ENCODE measurements around the gene LZIC. TPM values are rescaled to one million over a fixed set of nuclear protein-coding genes. Genes with fewer than 3 reads are reported as not detected.
A peak's percentile ranks its signal among the peaks of the same experiment; 100 is the strongest.

Gene LZIC
- polyA plus RNA-seq (2011; rRNA removed): 9.1 and 19.4 TPM in 2 replicates
- polyA minus RNA-seq (2011; rRNA and poly(A)+ RNA removed): 5.6 and 5.7 TPM in 2 replicates

GRCh38 chr1:9942939-9943788, at the start of gene LZIC, which contains the start of gene NMNAT1:
TSS of gene LZIC (minus strand) at chr1:9943391. CDS start at chr1:9936619, 6,772 bp downstream.
TSS of gene NMNAT1 (plus strand) at chr1:9943475. CDS start at chr1:9972074, 28,599 bp downstream.
- ChIA-PET CTCF (interaction anchor here (0.6 to 4.5 kb wide), 18 partner anchors 21 to 442 kb away, joined by 3 to 45 read pairs (median 4); partner anchors contain the start of genes KIF1B and UBE4B), POLR2A (no interaction called here)
- H3K36me3 ChIP-seq (ENCODE audit: control insufficient read depth, insufficient read depth, low read length): peaks cover 2% of the 10 kb centered on the region; the same call in 1 of the 2 replicates
- peak; percentile 37 for DNase-seq (ENCODE audit: low read depth)
- TF ChIP-seq CTCF (IDR thresholded peaks at IDR 0.05; ENCODE audit: insufficient read depth, low read depth, low read length): no peak
- no peaks in the 10 kb centered on the region for H3K27me3 ChIP-seq (ENCODE audit: control insufficient read depth, insufficient read depth, low read length)
- H3K4me3 ChIP-seq (ENCODE audit: low read depth, low read length): peak within 1 kb of the TSS; percentile 91

- CTCF ChIA-PET: interaction anchor here (0.7 kb wide), 1 partner anchor 12 kb away, joined by 3 read pairs; no protein-coding TSS in a partner anchor
Measured at GRCh38 chr1:9992910-9993309, 49.7 kb upstream of the LZIC start.

GRCh38 chr1:9990944-9991343, 47.8 kb upstream of the LZIC start:
- H3K27me3 ChIP-seq (ENCODE audit: control insufficient read depth, insufficient read depth, low read length): no peaks in the 10 kb centered on the region
- DNase-seq (ENCODE audit: low read depth): no peak
- POLR2A ChIA-PET: no interaction called here
- no peaks in the 10 kb centered on the region for H3K36me3 ChIP-seq (ENCODE audit: control insufficient read depth, insufficient read depth, low read length)
- H3K4me3 ChIP-seq (ENCODE audit: low read depth, low read length): no peak overlapping the region
- no peak for TF ChIP-seq CTCF (IDR thresholded peaks at IDR 0.05; ENCODE audit: insufficient read depth, low read depth, low read length)
- CTCF ChIA-PET: interaction anchor here (0.6 to 2.2 kb wide), 3 partner anchors 12 to 403 kb away, joined by 3 to 5 read pairs (median 4); no protein-coding TSS in a partner anchor

More at GRCh38 chr1:9992910-9993309, 49.7 kb upstream of the LZIC start:
- no peak for DNase-seq (ENCODE audit: low read depth)
- Histone ChIP-seq H3K27me3 (ENCODE audit: control insufficient read depth, insufficient read depth, low read length) (peaks cover 5% of the 10 kb centered on the region), H3K36me3 (ENCODE audit: control insufficient read depth, insufficient read depth, low read length) (no peaks in the 10 kb centered on the region), H3K4me3 (ENCODE audit: low read depth, low read length) (no peak overlapping the region)
- POLR2A ChIA-PET: no interaction called here
- no peak for TF ChIP-seq CTCF (IDR thresholded peaks at IDR 0.05; ENCODE audit: insufficient read depth, low read depth, low read length)

GRCh38 chr1:9989773-9990172, 46.6 kb upstream of the LZIC start:
- Histone ChIP-seq H3K4me3 (ENCODE audit: low read depth, low read length) (no peak overlapping the region), H3K27me3 (ENCODE audit: control insufficient read depth, insufficient read depth, low read length) (no peaks in the 10 kb centered on the region), H3K36me3 (ENCODE audit: control insufficient read depth, insufficient read depth, low read length) (no peaks in the 10 kb centered on the region)
- POLR2A ChIA-PET: no interaction called here
- no peak for DNase-seq (ENCODE audit: low read depth)
- CTCF ChIA-PET: interaction anchor here (1.3 to 2.2 kb wide), 4 partner anchors 13 to 163 kb away, joined by 4 to 5 read pairs (median 4); no protein-coding TSS in a partner anchor
- no peak for TF ChIP-seq CTCF (IDR thresholded peaks at IDR 0.05; ENCODE audit: insufficient read depth, low read depth, low read length)

- Histone ChIP-seq H3K4me3 (ENCODE audit: low read depth, low read length) (no peak overlapping the region), H3K27me3 (ENCODE audit: control insufficient read depth, insufficient read depth, low read length) (no peaks in the 10 kb centered on the region), H3K36me3 (ENCODE audit: control insufficient read depth, insufficient read depth, low read length) (peaks cover 2% of the 10 kb centered on the region; the same call in 1 of the 2 replicates)
- DNase-seq (ENCODE audit: low read depth): no peak
- ChIA-PET POLR2A (no interaction called here), CTCF (no interaction called here)
- no peak for TF ChIP-seq CTCF (IDR thresholded peaks at IDR 0.05; ENCODE audit: insufficient read depth, low read depth, low read length)
Measured at GRCh38 chr1:9985001-9985400, 41.8 kb upstream of the LZIC start.
